Fibroblast of villous mesenchyme (primary cell): ENCODE data around the gene FAM3C. TPM values are rescaled to one million over a fixed set of nuclear protein-coding genes. Genes with fewer than 3 reads are reported as not detected.

Source experiments
- DNase-seq: peaks from one replicate; pipeline ENCODE4 v3.0.0-alpha.2; 2010; ENCODE audit warnings: low read depth
- H3K4me3 ChIP-seq: 2 replicates; pipeline ENCODE4 v1.5.1; 2011; ENCODE audit warnings: low read depth, mild to moderate bottlenecking, low read length
- total RNA-seq: library from RNA; depleted of rRNA; stranded (reverse); fragments of >200 nt; gene quantifications from 2 replicates; pipeline ENCODE4 v1.2.3, GENCODE V29; 2012
- TF ChIP-seq, protein P1 (sequence below): IDR thresholded peaks from 2 replicates; pipeline ENCODE4 v1.5.1; 2012; ENCODE audit warnings: low read depth, mild to moderate bottlenecking, low read length; ENCODE audit not compliant: insufficient read depth

FAM3C gene
- total RNA-seq, 1 donor, result 35.8 TPM

DNA sequence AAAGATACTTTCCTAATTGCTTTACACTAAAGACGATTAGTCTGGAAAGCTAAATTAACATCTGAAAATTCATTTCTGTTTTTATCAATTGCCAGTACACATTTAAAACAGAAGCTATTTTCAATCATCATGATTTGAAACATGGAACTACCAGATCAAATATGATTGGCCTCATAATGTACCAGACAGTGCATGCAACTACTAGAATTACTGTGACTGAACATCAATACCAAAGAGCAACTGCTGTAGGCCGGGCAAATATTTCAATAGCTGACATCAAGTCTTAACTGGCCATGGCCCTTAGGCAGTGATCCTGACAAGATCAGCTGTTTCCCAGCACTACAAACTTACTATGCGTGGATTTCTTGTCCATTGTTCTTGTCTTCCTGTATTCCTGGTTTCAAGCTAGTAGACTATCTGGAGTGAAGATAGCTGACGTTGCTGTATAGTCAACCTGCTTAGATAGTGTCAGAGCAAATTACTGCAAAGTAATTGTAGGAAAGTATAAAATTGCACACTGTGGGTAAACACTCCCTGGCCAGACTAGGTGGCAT is 89.0 kb downstream of the FAM3C start:
- no peak overlapping the region for H3K4me3 ChIP-seq
- TF ChIP-seq, protein P1, sequence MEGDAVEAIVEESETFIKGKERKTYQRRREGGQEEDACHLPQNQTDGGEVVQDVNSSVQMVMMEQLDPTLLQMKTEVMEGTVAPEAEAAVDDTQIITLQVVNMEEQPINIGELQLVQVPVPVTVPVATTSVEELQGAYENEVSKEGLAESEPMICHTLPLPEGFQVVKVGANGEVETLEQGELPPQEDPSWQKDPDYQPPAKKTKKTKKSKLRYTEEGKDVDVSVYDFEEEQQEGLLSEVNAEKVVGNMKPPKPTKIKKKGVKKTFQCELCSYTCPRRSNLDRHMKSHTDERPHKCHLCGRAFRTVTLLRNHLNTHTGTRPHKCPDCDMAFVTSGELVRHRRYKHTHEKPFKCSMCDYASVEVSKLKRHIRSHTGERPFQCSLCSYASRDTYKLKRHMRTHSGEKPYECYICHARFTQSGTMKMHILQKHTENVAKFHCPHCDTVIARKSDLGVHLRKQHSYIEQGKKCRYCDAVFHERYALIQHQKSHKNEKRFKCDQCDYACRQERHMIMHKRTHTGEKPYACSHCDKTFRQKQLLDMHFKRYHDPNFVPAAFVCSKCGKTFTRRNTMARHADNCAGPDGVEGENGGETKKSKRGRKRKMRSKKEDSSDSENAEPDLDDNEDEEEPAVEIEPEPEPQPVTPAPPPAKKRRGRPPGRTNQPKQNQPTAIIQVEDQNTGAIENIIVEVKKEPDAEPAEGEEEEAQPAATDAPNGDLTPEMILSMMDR, result no peak
- no peak for DNase-seq

DNA sequence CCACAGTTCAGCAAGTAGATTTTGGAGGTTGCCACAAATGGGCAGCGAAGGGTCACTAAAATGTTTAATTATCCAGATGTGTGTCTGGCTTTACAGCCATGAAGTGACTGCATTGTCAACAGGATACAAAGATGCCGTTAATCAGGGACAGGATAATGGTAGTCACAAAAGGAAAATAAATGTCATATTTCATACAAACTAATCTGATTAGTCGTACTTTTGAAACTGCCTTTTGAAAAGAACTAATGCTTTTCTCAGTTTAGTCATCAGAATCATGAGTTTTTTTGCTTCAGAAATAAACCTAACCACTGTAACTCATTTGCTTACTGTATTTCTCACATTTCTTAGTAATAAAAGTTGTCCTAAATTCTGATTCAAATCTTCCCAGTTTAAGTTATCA is 89.5 kb downstream of the FAM3C start:
- TF ChIP-seq, protein P1, result no peak
- no peak for DNase-seq
- no peak overlapping the region for H3K4me3 ChIP-seq

DNA sequence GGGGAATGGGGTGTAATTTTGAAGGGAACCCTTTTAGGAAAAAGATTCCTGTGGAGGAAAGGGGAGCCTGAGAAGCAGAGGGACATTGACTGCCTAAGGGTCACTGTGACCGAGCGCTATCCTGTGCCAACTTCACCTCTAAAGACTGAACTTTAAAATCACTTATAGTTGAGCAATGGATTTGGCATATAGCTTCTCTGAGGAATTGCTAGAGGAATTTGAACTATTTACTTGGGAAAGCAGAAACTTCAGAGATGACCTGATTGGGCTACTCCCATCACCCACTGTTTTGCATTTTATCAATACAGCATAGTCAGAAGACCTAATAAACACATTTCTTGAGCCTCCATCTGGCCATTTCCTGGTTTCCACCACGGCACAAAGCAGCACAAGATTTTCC is 91.0 kb downstream of the FAM3C start:
- DNase-seq, result no peak
- TF ChIP-seq, protein P1, result no peak
- no peak overlapping the region for H3K4me3 ChIP-seq

DNA sequence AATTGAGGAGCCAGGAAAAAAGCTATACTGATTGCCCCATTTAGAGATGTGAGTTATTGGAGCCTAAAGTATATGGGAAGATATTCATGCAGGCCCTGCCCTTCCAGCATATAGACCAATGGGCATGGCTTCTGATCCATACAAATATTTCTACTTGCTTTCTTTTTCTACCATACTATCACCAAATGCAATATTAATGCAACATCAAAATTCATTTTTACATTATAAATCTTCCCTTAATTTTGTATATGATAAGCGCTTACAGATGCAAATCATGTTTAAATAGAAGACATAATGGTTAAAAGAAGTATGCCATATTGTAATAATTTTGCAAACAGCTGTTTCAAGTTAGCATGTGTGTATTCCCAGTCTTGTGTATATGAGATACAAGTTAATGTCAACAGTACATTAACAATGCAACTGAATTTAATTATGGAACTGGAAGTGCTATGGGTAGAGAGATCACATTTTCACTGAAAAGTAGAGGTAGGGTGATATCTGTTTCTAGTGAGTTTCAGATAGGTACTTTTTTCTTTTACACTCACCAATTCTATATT is 91.9 kb downstream of the FAM3C start:
- DNase-seq, result no peak
- TF ChIP-seq, protein P1, result no peak
- no peak overlapping the region for H3K4me3 ChIP-seq

DNA sequence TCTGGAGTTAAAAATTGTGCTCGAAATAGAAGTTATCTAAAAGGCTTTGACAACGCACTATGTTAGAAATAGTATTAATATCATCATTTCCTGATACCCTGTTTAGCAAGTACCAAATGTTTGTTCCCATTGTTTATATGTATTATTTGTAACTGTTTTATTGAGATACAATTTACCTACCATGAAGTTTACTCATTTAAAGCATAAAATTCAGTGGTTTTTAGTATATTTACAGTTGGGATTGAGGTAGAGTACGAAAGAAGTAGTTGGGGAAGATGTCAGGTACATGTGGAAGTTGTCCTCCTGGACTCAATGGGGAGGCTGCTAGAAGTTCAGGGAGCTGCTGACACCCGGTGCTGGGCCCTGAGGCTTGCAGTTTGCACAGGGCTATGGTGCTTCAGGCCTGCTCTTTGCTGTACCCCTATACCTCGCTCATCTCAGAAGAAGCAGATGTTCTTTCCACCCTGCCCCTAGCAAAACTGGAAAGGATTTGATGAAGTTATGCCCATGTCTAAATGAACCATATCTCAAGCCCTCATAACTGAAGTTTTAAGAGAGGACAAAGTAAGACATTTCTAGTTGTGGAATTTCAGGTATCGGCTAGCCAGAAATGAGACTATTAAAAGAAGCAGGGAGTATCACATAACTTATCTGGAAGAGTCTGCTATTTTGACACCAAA is 92.5 kb downstream of the FAM3C start:
- TF ChIP-seq, protein P1, result peak; percentile 3
- no peak for DNase-seq
- H3K4me3 ChIP-seq, result no peak overlapping the region

DNA sequence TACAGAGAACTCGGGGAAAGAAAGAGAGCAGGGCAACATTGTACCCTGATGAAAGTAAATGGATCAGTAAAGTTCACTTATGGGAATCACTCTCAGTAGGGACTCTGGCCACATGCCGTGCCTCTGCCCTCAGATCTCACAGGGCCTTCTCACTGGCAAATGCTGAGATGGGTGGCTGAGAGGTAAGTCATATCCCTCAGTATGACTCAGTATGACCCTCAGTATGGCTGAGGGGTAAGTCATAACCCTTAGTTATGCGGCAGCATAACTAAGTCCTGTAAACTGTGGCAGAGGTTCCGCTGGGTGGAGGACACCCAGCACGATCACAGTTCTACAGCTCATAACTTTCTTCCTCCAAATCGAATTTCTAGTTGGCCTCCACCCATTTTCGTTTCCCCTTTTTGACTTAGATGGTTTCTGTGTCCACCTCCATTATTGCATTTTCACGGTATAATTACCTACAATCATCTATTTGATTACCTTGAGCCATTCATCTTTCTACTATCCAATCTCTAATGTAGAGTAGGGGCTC is 93.8 kb downstream of the FAM3C start:
- TF ChIP-seq, protein P1, result no peak
- no peak for DNase-seq
- H3K4me3 ChIP-seq, result no peak overlapping the region
